SHP77 treated with DMSO at 0.1 percent for 48 hours (cell line): ENCODE results near the gene NOTCH4.
A peak's percentile ranks its signal among the peaks of the same experiment; 100 is the strongest.
"Not testable (repeated sequence)": the region's sequence is repeated elsewhere in the genome, so short reads cannot be mapped to it uniquely, and the experiment has no call there.

ENCODE experiments used
- DNase-seq: peaks from one replicate; lab custom pipeline; 2025; lab: John Stamatoyannopoulos, UW

The NOTCH4 gene

GRCh38 chr6:32193096-32193495 lies 30.8 kb downstream of the NOTCH4 start:
- DNase-seq: not testable (repeated sequence)

- DNase-seq: peak; percentile 56
Measured at GRCh38 chr6:32192608-32193039, 31.2 kb downstream of the NOTCH4 start, which contains the start of gene GPSM3. TSS of gene GPSM3 (minus strand) at chr6:32192643. CDS start at chr6:32192513, 130 bp downstream.

GRCh38 chr6:32191696-32192607 lies 31.9 kb downstream of the NOTCH4 start:
- no peak for DNase-seq

GRCh38 chr6:32190911-32191677 lies 32.8 kb downstream of the NOTCH4 start:
- DNase-seq: no peak

- peak; percentile 61 for DNase-seq
Measured at GRCh38 chr6:32190054-32190851, 33.6 kb downstream of the NOTCH4 start, which contains the start of gene PBX2. TSS of gene PBX2 (minus strand) at chr6:32190202. CDS start at chr6:32189915, 287 bp downstream.

- no peak for DNase-seq
Measured at GRCh38 chr6:32189742-32190053, 34.2 kb downstream of the NOTCH4 start.

- no peak for DNase-seq
Measured at GRCh38 chr6:32189069-32189741, 34.7 kb downstream of the NOTCH4 start.

- no peak for DNase-seq
Measured at GRCh38 chr6:32188381-32189068, 35.3 kb downstream of the NOTCH4 start.

GRCh38 chr6:32187725-32188380 lies 36.0 kb downstream of the NOTCH4 start:
- DNase-seq: not testable (repeated sequence)

GRCh38 chr6:32187009-32187709 lies 36.7 kb downstream of the NOTCH4 start:
- no peak for DNase-seq

GRCh38 chr6:32186151-32186840 lies 37.6 kb downstream of the NOTCH4 start:
- not testable (repeated sequence) for DNase-seq

- not testable (repeated sequence) for DNase-seq
Measured at GRCh38 chr6:32185681-32186131, 38.2 kb downstream of the NOTCH4 start.

GRCh38 chr6:32184084-32184640 lies 39.7 kb downstream of the NOTCH4 start, which contains the start of gene AGER:
TSS of gene AGER (minus strand) at chr6:32184253. CDS start at chr6:32184222, 31 bp downstream.
- DNase-seq: no peak

- no peak for DNase-seq
Measured at GRCh38 chr6:32183483-32184083, 40.3 kb downstream of the NOTCH4 start.

GRCh38 chr6:32183030-32183429 lies 40.8 kb downstream of the NOTCH4 start:
- DNase-seq: no peak

GRCh38 chr6:32182555-32182981 lies 41.3 kb downstream of the NOTCH4 start:
- DNase-seq: no peak

GRCh38 chr6:32181915-32182529 lies 41.8 kb downstream of the NOTCH4 start:
- no peak for DNase-seq
